Adrenal gland (tissue), 5 donors: ENCODE results near the gene ANKRD10.

Experiments used
- CTCF ChIP-seq, 6 experiments: fragments of 450-650 bp in 4 of 6; fragments of 200-600 bp in 2 of 6; sonication (generic) in 1 of 6; IDR thresholded peaks; 1 replicate in 5 of 6; 2 replicates in 1 of 6; pipeline versions ENCODE4 v1.5.1 to v1.8.0; 2016 to 2021; ENCODE audit warnings: antibody characterized with exemption in 6 of 6, mild to moderate bottlenecking in 2 of 6, moderate library complexity in 1 of 6
- POLR2A ChIP-seq, 2 donors: fragments of 450-650 bp; IDR thresholded peaks; one replicate each; pipeline ENCODE4 v1.6.1; 2017; ENCODE audit warnings: antibody characterized with exemption in 2 of 2, mild to moderate bottlenecking in 2 of 2, moderate library complexity in 1 of 2
- donor health status: DM: no; HTN: no; CAD: no.

- TF ChIP-seq POLR2A (IDR thresholded peaks at IDR 0.05) (no peak), CTCF (IDR thresholded peaks at IDR 0.05) (no peak)
These were observed 28.7 kb downstream of the ANKRD10 start for GRCh38 chr13:110885966-110886869.
